GM19455 (cell line): ENCODE measurements around the gene C14orf180.

ENCODE experiments used
- ATAC-seq: cut with Tn5 transposase; IDR thresholded peaks from one replicate; pipeline ENCODE4 v1.9.1; 2021; ENCODE audit not compliant: unreplicated experiment

The C14orf180 gene

DNA sequence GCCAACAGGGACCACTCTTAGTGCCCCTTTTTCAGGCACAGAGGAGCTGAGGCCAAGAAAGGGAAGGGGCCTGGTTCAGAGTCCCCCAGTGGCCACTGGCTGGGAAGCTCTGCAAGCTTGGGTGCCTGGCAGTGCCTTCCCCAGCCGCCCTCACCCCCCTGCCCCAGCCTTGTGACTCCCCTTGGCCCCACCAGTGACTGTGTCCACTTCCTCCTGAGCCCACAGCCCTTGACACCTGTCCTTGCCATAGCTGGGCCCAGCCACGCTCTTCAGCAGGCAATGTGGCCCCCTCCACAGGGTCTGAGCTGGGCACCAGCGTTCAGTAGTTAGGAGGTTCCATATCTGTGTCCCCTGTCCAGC is 19.0 kb upstream of the C14orf180 start:
- ATAC-seq: no peak

DNA sequence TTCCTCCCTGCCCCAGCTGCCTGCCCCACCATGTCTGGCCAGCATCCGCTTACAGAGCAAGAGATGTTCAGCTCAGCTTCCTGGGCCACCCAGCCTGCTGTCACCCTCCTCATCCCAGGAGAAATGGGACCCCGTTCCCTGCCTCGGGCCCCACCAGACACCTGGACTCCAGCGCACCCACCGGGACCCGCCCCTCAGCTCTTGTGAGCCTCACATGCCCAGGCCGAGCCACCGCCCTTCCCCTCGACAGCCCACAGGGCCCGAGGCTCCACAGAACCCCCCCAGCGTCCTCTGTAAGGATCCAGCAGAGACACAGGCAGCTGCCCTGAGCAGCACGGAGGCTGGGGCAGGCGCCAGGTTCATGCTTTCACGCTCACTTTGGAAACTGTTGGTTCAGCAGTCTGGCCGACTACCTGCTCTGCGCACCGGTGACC is 18.4 kb upstream of the C14orf180 start:
- no peak for ATAC-seq

DNA sequence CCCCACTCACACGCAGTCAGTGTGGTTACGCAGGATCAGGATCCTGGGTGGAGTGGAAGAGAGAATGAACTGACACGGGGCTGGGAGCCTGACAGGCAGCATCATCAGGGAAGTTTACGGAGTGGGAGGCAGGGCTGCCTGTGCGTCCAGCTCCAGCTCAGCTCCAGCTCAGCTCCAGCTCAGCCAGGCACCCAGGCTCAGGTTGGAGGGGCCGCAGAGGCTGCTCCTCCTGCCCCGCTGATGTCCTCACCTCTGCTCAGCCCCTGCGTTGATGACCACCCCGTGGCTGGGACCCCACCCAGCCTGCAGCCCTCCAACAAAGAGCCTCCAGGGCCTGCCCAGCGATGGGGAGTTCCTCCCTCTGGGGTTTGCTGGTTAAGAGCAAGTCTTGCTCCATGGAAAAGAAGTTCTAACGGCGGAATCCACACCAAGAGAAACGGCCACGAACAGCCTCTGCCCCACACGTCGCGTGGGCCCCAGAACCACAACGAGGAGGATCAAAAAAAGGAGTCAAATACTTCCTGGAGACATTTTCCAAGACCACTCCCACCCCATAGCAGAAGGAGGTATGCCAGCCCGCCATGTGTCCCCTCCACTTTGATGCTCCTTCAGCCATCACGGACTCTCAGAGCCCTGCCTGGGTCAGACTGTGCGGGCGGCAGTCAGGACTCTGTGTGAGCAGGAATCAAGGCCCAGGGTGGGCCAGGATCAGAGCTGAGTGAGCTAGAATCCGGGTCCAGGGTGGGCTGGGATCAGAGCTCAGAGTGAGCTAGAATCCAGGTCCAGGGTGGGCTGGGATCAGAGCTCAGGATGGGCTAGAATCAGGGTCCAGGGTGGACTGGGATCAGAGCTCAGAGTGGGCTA is 17.7 kb upstream of the C14orf180 start:
- ATAC-seq: no peak

DNA sequence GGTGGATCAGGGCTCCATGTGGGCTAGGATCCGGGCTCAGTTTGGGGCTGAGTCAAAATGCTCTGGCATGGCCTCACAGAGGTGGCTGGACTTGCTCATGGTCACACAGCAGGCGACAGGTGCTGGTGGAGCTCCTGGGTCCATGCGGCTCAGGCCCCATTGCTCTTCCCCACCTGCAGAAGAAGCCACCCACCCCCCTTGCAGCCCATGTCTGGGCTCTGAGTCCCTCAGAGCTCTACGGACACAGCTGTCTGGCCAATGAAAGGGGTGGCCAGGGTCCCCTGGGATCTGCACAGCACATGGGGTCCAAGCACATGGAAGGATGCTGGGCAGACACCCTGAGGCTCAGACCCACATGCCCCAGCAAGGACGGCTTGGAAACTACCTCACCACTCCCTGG is 17.0 kb upstream of the C14orf180 start:
- no peak for ATAC-seq

DNA sequence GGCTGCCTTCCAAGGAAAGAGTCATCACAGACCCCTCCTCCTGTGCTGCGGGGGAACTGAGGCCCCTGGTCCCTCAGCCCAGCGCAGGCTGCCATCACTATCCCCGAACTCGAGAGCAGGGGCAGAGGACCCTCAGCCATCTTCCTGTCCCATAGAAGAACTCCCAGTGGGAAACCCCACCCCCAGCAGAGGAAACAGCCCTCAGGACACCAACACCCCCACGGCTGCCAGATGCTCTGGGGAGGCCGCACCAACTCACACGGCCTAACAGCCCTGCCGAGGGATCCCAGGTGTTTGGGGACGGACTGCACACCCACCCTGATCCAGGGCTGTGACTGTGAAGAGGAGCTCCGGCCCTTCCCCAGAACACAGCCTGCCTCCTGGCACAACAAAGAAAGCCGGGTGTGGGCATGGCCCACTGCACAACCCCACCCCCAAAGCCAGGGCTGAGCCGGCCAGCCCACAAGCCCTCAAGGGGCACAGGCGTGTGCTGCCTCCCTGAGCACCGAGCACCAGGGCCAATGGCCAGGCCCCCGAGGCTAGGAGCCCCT is 16.3 kb upstream of the C14orf180 start:
- ATAC-seq: no peak

DNA sequence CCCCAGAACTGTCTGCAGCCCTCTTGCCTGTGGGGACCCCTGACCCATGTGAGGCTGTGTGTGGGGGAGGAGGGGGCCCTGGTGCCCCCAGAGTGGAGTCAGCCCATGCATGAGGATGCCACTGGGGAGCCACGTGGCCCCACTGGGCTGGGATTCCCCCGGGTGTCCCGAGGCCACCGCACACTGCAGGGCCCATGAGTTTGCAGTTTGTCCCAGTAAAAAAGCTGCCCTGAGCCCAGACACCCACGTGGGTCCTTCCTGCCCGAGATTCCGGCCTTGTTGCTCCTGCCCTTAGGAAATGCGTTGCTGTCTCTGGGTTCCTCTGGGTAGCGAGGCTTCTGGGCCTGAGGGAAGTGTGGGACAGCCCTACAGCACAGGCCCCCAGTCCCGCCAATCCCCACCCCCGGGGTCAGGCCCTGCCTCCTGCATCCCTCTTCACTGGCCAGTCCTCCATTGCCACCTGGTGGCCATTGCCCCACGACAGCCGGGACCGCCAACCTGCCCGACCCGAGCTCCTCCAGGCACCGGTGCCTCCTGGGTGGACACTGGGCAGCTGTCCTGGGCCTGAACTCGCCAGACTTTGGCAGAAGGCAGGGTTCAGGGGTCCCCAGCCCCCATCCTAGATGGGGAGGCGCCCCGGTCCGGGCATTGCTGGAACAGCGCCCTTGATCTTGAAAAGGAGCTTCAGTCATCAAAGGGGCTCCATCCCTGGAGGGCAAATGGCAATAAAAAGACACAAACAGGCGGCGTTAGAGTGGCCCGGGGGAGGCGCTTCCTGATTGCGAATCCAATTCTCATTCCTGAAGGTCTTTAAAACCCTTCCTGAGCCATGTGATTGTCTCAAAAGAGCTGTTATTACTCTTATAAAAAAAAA is 15.6 kb upstream of the C14orf180 start:
- no peak for ATAC-seq

DNA sequence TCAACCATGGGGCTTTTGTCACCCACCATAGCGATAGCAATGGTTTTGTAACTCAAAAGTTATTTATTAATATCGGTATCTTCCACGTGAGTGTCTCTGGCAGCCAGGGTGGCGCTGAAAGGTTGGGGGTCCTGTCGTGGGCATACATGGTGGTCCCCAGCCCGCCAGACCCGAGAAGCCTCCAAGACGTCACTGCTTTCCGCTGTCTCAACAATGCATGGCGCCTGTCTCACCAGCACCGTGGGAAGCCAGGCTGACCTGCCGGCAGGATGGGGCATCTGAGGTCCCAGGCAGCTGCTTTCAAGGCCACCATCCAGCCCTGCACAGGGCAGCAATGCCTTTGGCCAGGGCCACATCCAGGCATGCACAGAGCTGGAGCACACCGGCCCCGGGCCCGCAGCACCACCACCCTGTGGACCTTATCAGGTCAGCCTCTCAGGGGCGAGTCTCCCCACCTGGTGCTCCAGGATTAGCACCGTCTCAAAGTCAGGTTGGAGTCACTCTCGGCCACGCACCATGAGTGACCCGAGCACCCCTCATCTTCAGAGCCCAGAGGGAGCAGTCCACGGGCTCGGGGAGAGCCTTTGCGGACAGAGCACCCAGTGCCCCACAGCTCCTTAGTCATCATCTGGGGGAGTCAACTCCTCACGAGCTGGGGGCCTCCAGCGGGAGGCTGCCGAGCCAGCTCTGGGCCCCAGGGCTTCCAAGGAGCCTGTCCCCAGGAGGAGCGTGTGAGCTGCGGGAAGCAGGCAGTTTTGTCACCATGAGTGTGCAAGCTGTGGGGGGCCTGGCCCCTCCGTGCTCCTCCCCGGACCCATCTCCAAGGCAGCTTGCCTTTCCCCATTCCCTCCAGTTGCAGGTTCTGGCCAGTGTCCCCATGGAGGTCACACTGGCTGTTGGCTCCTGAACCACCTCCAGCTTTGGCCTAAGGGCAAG is 14.6 kb upstream of the C14orf180 start:
- no peak for ATAC-seq

DNA sequence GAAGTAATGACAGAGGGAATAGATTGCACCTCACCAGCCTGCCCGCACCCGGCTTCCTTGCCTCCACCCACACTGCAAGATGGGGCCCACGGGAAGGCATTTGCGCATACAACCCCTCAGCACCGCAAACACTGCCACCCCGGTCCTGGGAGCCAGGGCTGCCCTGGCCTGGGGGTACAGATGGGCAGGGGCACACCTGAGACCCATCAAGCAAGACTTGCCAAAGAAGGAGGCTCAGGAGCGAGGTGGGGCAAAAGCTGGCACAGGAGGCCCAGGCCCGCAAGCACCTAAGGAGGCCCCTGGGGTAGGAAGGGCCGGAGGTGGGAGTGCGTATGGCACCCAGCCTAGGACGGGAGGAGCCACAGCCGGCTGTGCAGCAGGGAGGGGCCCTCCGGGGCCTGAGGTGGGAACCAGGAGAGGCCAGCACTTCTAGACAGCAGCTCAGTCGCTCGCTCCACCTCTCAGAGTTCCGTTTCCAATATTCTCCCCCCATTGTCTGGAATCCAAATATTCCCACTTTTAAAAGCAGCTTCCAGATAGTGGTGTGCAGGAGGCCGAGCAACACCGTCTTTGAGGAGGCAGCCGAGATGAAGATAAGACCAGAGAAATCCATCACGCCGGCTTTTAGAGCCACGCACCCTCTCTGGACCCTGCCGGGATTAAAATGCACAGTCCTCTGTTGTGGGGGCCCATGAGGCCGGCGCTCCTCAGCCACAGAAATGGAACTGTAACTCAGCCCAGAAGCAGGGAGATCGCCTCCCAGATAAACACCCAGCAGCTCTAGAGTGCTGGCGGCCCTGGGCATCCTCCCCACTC is 12.2 kb upstream of the C14orf180 start:
- no peak for ATAC-seq

DNA sequence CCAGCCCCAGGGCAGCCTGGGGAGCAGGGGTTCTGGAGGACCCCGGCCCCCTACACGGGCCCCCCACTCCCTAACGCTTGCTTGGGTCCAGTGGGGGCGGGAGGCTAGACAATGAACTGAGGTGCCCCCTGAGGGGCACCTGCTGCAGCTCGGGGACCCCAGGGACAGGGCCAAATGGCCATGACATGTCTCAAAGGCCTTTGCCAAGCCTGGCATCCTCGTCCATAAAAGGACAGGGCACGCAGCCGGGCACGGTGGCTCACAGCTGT is 11.7 kb upstream of the C14orf180 start:
- ATAC-seq: no peak

DNA sequence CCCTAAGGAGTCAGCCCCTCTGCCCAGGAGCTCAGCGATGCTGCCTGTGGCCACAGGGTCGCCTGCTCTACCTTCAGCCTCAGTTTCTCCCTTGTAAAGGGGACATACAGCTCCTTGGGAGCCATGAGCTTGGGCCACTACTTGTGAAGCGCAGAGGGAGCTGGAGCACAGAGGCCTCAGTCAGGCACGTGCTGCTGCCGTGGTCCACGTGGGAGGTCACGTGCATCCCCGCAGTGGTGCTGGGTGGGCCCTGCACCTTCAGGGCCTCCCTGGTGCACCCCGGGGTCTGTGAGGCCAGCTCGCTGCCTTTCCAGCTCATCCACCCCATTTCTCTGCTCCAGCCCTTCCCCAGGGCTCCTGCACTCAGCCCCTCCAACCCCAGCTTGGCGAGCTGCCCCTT is 10.9 kb upstream of the C14orf180 start:
- ATAC-seq: no peak

DNA sequence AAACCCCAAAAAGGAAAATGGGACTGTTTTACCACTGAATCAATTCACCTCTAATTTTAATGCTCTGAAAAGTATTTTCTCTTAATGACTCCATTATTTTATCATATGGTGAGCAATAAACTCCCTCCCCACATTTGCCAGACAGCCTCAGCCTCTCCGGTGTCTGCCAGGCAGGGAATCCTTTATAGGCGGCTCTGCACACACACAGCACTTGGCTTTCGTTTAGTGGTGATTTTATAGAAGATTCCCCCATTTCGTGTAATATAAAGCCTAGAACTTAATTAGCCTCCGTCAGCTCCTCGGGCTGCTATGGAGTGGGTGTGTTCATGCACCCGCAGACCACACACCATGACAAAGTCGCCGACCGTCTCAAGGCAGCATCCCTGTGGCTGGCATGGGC is 10.1 kb upstream of the C14orf180 start:
- no peak for ATAC-seq

DNA sequence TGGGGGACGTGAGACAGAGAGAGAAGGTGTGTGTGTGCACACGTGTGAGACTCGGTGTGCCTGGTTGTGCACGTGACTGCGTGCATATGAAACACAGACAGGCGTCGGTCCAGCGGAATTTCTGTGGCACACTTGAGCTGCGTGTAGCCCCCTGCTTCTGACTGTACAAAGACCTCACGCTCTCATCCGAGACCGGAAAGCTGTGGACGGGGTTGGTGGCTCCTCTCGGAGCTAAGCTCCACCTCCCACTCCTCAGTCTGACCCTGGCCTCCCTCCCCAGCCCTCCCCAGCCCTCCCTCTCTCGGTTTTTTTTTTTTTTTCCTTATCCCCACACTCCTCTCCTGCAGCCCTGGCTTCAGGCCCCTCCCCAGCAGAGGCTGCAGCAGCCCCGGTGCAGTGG is 8.3 kb upstream of the C14orf180 start:
- no peak for ATAC-seq

DNA sequence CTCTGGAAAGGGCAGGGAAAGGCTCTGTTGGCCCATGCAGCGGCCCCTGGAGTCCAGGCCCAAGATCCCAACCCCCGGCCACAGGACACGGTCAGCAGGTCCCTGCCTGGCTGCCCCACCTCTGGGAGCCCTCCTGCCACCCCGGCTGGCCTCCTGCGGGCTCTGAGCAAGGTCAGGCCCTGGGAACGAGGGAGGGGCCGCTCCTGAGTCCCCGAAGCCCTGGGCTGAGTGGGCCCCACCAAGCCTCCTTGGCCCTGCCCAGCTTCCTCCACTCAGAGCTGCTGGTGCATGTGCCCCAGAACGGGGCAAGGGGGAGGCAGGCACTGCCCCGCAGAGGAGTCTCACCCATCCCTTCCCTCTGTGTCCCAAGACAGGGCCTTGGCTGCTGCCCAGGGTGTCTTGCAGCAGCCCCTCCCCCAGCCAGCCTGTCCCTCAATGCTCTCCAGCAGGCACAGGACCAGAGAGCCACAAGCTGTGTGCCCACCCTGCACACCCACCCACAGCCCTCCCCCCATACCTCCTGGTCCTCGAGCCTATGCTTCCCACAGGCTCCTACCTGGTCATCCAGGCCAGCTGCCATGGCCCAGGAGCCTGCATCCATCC is 7.4 kb upstream of the C14orf180 start:
- no peak for ATAC-seq

DNA sequence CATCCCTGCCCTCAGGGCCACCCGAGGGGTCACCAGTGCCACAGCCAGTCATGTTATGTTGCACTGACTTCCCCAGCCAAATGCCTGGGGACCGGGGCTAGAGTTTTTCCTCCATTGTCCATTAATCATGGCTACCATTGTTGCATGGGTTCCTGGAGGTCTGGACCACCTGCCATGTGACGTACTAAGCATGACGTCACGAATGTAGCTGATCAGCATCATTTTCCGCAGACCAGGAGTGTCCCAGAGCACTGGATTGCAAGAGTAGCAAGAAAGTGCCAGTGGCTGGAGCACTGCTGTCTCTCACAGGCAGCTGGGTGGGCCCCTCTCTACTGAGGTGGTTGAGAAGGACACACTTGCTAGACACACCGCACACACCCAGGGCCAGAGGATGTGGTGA is 6.9 kb upstream of the C14orf180 start:
- no peak for ATAC-seq

DNA sequence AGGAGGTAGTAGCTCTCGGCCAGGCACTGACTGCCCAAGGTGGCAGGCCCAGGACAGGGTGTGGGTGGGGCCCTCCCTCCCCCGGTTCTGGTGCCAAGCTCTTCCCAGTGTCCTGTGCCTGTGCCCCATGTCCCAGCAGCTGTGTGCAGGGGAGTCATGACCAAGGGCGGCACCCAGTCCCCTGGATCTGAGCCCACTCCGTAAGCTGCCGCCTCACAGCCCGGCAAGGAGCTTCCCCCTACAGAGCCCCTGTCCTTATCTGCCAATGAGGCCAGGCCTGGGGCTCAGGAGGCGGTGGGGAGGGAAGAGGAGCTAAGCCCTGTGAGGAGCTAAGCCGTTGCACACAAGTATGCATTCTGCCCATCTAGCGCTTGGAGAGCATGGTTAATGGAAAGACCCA is 5.6 kb upstream of the C14orf180 start:
- no peak for ATAC-seq

DNA sequence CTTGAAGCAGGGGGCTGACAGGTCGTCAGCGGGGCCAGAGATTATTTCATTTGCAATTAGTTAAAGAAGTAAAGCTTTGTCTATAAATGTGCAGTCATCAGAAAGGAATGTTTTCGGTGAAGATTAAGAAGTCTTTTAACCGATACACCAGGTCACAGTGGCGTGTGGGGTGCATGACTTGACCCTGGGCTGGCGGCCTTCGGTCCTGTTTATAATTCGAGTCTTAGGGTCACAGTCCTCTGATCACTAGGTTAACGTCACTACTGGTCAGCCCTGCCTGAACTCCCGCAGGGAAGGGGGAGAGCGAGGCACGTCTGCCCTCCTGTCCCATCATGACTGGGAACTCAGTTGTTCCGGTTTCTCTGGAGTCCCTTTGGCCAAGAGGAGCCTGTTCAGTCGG is 5.0 kb upstream of the C14orf180 start:
- no peak for ATAC-seq

DNA sequence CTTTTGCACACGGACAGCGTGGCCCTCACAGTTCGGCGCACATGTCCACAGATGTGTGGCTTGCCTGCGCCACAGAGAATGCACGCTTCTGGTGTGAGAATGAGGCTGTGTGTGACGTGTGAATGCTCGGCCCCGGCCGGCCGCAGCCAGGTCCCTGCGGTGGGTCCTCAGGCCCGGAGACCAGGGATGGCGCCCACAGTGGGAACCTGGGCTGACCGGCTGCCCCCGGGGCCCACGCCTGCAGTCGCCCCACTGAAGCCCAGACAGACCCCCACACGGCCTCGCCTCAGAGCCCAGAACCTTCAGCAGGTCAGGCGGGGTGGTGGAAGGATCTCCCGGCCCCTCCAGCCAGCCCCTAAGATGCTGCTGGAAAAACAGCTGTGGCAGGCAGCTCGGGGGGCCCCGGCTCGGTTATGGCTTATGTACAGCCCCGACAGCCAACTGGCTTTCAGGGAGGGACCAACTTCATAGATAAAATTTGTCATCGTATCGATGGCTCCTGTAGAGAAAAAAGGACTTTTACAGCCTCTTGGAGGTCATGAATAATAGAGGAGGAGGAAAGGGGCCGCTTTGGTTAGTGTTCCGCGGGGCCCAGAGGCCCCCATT is 4.5 kb upstream of the C14orf180 start:
- ATAC-seq: no peak

DNA sequence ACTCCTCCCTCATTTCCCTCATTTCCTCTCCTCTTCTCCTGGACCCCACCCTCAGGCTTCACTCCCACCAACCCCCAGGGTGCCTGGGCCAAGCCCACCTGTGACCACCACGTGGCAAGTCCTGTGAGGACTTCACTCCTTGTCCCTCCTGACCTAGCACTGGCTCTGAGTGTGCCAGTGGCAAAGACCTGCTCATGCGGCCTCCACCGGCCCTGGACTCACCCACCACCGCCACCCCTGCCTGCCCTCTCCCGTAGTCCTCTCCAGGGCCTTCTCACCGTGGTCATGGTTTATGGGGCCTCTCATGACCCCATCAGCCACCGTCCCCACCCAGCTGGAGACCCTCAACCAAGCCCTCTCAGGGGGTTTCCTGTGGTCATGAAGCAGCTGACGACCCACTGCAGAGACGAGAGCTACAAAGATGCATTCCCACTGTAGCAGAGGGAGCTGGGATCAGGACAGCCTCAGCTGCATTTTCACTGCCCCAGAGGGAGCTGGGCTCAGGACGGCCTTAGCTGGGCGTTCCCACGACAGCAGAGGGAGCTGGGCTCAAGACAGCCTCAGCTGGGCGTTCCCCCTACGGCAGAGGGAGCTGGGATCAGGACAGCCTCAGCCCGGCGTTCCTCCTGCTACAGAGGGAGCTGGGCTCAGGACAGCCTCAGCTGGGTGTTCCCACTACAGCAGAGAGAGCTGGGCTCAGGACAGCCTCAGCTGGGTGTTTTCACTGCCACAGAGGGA is 3.2 kb upstream of the C14orf180 start:
- no peak for ATAC-seq

DNA sequence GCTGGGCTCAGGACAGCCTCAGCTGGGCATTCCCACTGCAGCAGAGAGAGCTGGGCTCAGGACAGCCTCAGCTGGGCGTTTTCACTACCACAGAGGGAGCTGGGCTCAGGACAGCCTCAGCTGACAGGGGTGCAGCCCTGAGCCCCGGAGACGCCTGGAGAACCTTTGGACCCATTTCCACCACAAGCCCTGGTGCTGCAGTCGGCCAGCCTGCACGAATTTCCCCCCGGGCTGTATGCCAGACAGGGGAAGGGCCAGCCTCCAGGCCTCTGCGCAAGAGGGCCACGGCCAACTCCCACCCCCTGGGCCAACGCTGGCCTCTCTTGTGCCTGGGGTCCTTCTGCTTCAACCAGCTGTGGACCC is 2.6 kb upstream of the C14orf180 start:
- no peak for ATAC-seq
